CMK (cell line): ENCODE results near the gene IMPG1.
A peak's percentile ranks its signal among the peaks of the same experiment; 100 is the strongest.
"Not testable (repeated sequence)": the region's sequence is repeated elsewhere in the genome, so short reads cannot be mapped to it uniquely, and the experiment has no call there.

Source experiments
- DNase-seq: peaks from one replicate; pipeline ENCODE4 v3.0.0-alpha.2; 2010; ENCODE audit warnings: low read depth

The IMPG1 gene

GRCh38 chr6:75946146-75946831, 126.2 kb downstream of the IMPG1 start:
- DNase-seq = no peak

- DNase-seq = no peak
Measured at GRCh38 chr6:75943381-75943780, 129.1 kb downstream of the IMPG1 start.

- no peak for DNase-seq
Measured at GRCh38 chr6:75941509-75941908, 131.0 kb downstream of the IMPG1 start.

GRCh38 chr6:75940564-75940963, 131.9 kb downstream of the IMPG1 start:
- DNase-seq = no peak

DNA sequence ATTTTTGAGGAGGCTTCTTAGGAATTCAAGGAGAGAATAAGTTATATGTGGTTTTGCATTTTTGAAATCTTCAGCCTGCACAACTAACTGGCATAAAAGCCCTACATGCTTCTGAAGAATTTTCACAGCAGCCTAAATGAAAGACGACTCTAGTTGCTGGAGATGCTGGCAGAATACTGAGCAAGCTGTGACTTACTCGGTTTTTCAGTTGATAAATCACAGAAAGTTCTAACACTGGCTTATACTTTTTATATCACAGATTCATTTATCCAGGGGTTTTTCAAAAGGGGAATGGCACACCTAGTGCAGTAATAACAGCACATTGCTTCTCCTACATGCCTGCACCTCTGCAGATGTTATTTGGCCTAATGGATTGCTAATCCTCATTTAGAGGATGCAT, 134.6 kb downstream of the IMPG1 start:
- no peak for DNase-seq

DNA sequence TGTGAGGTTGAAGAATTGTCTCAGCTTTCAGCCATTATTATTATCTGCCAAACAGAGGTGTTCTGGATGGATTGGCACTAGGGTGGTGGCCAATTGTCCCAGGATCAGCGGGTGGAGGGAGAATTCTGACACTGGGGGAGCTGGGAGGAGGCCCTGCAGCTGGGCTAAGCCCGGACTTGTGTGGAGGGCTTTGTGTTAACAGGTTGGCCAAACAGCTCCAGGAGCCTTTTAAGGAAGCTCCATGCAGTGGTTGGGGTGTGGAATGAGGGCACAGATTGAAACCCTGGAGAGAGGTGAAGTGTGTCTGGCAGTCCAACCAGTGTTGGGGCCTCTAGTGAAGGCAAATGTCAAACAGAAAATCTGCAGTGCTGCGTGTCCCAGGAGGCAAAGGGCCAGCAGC, 135.8 kb downstream of the IMPG1 start:
- DNase-seq = no peak

GRCh38 chr6:75935473-75935793, 137.0 kb downstream of the IMPG1 start:
- DNase-seq = no peak

- no peak for DNase-seq
Measured at GRCh38 chr6:75934643-75935472, 137.6 kb downstream of the IMPG1 start.

- DNase-seq = no peak
Measured at GRCh38 chr6:75933387-75933975, 139.0 kb downstream of the IMPG1 start.

DNA sequence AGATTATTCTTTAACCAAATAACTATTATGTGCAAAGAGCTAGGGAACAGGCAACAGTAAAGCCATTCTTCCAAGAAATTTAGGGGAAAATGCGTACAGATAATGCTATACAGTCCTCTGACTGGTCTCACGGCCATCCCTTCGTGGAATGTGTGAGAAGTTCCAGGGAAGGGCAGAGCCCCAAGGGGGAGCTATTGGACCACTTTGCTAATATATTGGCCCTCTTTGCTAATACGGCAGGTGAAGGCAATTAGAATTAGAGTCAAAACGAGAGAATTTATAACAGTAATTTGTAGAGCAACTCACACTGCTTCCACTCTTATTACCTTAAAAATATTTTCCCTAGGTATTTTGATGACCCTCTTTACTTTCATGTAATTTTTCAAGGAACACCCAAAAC, 140.4 kb downstream of the IMPG1 start:
- no peak for DNase-seq

- no peak for DNase-seq
Measured at GRCh38 chr6:75931011-75931680, 141.3 kb downstream of the IMPG1 start.

DNA sequence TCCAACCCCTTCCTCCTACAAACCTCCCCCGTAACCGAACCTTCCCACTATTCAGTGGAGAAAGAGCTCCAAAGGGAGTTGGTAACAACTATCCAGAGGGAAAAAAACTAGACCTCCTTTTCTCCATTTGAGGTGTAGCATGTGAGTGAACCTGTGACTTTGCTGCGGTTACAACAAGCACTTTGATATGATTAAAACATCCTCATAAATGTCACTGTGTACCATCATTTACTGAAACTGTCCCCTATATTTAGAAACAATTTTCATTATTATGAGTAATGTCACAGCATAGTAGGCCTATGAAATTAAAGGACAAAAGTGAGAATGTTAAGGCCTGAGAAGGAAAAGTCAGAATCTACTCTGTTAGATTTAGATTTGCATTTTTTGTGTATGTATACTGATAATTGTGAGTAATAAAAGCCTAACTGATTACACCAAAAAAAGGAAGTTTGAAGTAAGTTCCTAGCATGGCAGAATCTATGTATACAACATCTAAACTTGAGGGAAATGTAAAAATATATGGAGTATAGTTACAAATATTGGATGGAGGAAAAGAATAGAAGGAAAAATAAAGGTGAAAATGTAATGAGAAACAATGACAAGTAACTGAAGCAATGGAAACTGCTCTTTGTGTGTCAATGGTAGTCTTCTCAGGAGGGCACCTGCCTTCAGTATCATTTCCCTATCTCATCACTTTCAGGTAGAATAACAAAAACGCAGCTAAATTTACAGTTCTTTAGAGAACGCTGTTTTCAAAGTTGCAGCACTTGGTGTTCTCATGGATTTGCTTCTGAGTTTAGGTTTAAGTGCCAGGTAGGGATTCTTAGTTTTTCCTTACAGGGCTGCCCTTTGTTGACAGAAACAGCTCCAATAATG, 145.9 kb downstream of the IMPG1 start:
- no peak for DNase-seq

DNA sequence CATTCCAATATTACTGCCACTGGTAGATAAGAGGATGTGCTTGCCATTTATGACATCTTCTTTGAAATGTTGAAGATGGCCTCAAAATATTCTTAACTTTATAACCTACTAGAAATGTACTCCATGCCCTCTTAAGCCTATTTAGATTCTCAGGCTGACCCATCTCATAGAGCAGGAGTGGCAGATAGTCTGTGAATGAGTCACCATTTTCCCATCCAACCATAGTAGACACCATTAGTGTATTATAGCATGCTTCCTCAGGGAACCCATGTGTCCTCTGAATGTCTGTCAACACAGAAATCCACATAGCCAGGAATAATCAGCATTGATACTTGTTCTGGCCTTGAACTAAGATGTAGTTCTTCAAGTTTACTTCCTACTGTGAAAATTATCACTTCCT, 150.2 kb downstream of the IMPG1 start:
- DNase-seq = no peak

DNA sequence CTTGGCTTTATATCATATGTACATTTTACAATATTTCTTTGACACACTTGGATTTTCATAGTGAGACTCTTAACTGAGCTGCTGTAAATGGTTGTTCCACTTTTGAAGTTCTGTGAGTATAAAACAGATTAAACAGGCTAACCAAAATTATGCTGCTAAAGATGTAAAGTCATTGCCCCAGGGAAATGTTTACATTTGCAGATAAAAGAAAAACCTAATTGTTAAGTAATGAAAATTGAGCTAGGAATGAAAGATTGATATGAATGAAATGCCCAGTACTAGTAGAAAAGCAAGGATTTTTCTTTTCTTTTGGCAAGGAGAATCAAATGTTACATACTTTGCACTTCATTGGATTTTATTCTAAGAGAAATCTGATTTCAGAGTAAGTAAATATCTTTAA, 159.4 kb downstream of the IMPG1 start:
- DNase-seq = no peak

GRCh38 chr6:75907444-75907843, 165.0 kb downstream of the IMPG1 start:
- DNase-seq = no peak

DNA sequence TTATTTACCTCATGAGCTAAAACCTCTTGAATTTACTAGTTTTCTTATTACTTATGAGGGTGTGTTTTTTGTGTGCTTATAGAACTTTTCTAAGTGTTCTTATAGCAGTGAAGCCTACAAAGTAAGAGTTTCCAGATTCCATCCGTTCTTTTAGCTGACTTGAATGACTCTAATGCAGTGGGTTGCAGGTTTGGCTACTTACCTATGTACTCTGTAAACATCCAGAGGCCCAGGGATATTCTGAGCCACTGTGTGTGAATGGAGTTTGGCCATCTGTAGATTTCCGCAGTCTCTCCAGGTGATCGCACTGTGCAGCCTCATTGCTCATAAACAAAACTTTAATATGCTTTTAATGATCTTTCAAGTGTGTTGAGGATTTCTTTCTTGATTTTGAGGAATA, 165.6 kb downstream of the IMPG1 start:
- no peak for DNase-seq

DNA sequence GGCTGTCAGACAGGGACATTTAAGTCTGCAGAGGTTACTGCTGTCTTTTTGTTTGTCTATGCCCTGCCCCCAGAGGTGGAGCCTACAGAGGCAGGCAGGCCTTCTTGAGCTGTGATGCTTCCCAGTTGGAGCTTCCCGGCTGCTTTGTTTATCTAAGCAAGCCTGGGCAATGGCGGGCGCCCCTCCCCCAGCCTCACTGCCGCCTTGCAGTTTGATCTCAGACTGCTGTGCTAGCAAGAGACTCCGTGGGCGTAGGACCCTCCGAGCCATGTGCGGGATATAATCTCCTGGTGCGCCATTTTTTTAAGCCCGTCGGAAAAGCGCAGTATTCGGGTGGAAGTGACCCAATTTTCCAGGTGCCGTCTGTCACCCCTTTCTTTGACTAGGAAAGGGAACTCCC, 167.3 kb downstream of the IMPG1 start:
- DNase-seq = not testable (repeated sequence)

DNA sequence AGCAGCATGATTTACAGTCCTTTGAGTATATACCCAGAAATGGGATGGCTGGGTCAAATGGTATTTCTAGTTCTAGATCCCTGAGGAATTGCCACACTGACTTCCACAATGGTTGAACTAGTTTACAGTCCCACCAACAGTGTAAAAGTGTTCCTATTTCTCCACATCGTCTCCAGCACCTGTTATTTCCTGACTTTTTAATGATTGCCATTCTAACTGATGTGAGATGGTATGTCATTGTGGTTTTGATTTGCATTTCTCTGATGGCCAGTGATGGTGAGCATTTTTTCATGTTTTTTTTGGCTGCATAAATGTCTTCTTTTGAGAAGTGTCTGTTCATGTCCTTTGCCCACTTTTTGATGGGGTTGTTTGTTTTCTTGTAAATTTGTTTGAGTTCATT, 172.2 kb downstream of the IMPG1 start:
- not testable (repeated sequence) for DNase-seq

DNA sequence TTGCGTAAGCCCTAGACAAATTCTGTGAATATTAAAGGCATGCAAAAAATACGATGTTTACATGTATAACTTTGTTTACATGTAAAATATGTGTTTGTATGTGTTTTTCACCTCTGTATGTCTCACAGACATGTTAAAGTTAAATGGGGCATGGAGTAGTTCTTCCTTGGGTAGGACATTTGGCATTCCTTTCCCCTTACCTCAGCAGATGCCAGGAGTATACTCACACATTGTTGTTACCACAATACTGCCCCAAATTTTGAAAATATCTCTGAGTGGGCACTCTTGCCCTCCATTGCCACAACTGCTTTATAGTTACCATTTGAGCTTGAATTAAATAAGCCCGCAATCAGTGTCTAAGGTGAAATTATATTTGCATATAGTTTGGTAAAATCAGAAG, 175.9 kb downstream of the IMPG1 start:
- no peak for DNase-seq

GRCh38 chr6:75893776-75894152, 178.7 kb downstream of the IMPG1 start:
- DNase-seq = no peak

DNA sequence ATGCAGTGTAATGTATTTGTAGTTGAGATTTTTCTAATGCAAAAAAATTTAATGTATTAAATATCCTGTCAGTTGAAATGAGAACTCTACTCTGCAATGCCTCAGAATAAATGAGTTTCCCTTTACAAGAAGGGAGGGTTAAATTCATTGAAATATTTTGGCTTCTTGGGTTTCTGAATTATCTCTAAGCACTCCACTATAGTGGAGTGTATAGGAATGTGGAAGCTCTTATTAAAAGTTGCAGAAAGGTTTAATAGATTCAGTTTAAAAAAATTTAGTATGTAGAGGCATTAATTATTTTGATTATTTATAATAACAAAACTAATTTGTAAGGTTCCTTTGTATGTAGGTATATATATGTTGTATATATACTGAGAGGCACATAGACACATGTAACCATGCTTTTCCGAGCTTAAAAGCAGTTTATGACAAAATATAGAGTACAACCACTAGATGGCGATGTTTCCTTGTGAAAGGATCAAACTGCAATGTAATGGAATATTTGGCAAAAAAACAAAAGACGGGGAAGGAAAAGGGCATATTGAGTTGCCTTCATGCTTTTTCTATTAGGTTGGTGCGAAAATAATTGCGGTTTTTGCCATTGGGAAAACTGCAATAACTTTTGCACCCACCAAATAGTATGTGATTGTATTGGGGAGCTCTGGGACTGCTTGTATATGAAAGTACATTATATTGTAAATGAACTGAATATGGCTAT, 179.2 kb downstream of the IMPG1 start:
- DNase-seq = peak; percentile 17
